NOMO-1 (cell line): ENCODE measurements around the gene IFI44L.

Experiments
- DNase-seq, 2 experiments: peaks; one replicate each; lab custom pipeline; 2025; ENCODE audit not compliant: unreplicated experiment in 2 of 2; lab: John Stamatoyannopoulos, UW

IFI44L gene

GRCh38 chr1:78640462-78640861 lies 20.2 kb downstream of the IFI44L start:
- peak in 1 of 2 experiments; percentile 7 for DNase-seq

- DNase-seq, result no peak
Measured at GRCh38 chr1:78641558-78641957, 21.3 kb downstream of the IFI44L start.

- no peak for DNase-seq
Measured at GRCh38 chr1:78645723-78646122, 25.5 kb downstream of the IFI44L start.

- DNase-seq, result no peak
Measured at GRCh38 chr1:78647238-78647637, 27.0 kb downstream of the IFI44L start.

GRCh38 chr1:78649628-78650027 lies 29.4 kb downstream of the IFI44L start, which contains the start of gene IFI44:
Gene IFI44 (plus strand): TSS chr1:78649831. CDS start chr1:78650196, 365 bp downstream.
- peak in 1 of 2 experiments; percentile 42 for DNase-seq

- no peak for DNase-seq
Measured at GRCh38 chr1:78650114-78650660, 29.9 kb downstream of the IFI44L start.

GRCh38 chr1:78651241-78651640 lies 31.0 kb downstream of the IFI44L start:
- DNase-seq, result no peak

- no peak for DNase-seq
Measured at GRCh38 chr1:78652019-78652560, 31.8 kb downstream of the IFI44L start.

GRCh38 chr1:78658901-78659300 lies 38.7 kb downstream of the IFI44L start:
- DNase-seq, result no peak

- DNase-seq, result no peak
Measured at GRCh38 chr1:78663923-78664322, 43.7 kb downstream of the IFI44L start.

GRCh38 chr1:78664763-78665162 lies 44.5 kb downstream of the IFI44L start:
- DNase-seq, result no peak

- no peak for DNase-seq
Measured at GRCh38 chr1:78665809-78666208, 45.6 kb downstream of the IFI44L start.

GRCh38 chr1:78667939-78668338 lies 47.7 kb downstream of the IFI44L start:
- DNase-seq, result no peak

- no peak for DNase-seq
Measured at GRCh38 chr1:78668427-78668826, 48.2 kb downstream of the IFI44L start.

- DNase-seq, result no peak
Measured at GRCh38 chr1:78672428-78672827, 52.2 kb downstream of the IFI44L start.

- DNase-seq, result no peak
Measured at GRCh38 chr1:78673120-78673519, 52.9 kb downstream of the IFI44L start.

- peak in 1 of 2 experiments; percentile 51 for DNase-seq
Measured at GRCh38 chr1:78676347-78676982, 56.2 kb downstream of the IFI44L start.

GRCh38 chr1:78676993-78677392 lies 56.7 kb downstream of the IFI44L start:
- no peak for DNase-seq

- no peak for DNase-seq
Measured at GRCh38 chr1:78677788-78678187, 57.5 kb downstream of the IFI44L start.

- no peak for DNase-seq
Measured at GRCh38 chr1:78678324-78678723, 58.1 kb downstream of the IFI44L start.

- DNase-seq, result no peak
Measured at GRCh38 chr1:78681265-78681664, 61.0 kb downstream of the IFI44L start.

GRCh38 chr1:78682496-78682895 lies 62.2 kb downstream of the IFI44L start:
- no peak for DNase-seq
